Keratinocyte (primary cell): ENCODE data around the gene SCNN1A.

Experiments
- EZH2 ChIP-seq: IDR thresholded peaks from one replicate; pipeline ENCODE4 v1.6.1; 2012; ENCODE audit warnings: inconsistent platforms, mild to moderate bottlenecking, low read length, moderate library complexity
- TF ChIP-seq, protein P1 (sequence below), 3 experiments: IDR thresholded peaks in 1 of 3; conservative IDR thresholded peaks in 1 of 3; optimal IDR thresholded peaks in 1 of 3; 2 replicates in 2 of 3; 3 replicates in 1 of 3; pipeline versions ENCODE3 to v1.5.1; 2011; ENCODE audit warnings: low read length in 3 of 3, mild to moderate bottlenecking in 3 of 3, moderate library complexity in 2 of 3, control low read depth in 1 of 3, inconsistent platforms in 1 of 3; ENCODE audit not compliant: insufficient read depth in 2 of 3; ENCODE audit errors: extremely low read depth in 1 of 3

DNA sequence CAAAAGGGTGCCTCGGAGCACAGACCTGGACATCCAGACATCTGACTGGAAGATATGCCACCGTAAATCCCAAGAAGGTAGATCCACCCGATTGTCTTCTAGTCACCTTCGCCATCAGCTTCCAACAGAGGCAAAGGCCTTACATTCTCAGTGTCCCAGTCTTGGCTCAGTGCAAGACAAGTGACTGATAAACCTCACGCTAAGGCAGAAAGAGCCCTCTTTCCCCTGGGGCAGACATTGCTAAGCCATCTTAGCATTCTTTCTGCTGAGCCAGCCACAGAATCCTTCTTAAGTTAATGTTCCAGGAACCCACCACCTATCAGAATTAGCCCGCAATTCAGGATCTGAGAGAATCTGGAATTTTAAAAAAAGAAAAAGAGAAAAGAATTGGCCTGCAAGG, 69.2 kb downstream of the SCNN1A start:
- TF ChIP-seq, protein P1, sequence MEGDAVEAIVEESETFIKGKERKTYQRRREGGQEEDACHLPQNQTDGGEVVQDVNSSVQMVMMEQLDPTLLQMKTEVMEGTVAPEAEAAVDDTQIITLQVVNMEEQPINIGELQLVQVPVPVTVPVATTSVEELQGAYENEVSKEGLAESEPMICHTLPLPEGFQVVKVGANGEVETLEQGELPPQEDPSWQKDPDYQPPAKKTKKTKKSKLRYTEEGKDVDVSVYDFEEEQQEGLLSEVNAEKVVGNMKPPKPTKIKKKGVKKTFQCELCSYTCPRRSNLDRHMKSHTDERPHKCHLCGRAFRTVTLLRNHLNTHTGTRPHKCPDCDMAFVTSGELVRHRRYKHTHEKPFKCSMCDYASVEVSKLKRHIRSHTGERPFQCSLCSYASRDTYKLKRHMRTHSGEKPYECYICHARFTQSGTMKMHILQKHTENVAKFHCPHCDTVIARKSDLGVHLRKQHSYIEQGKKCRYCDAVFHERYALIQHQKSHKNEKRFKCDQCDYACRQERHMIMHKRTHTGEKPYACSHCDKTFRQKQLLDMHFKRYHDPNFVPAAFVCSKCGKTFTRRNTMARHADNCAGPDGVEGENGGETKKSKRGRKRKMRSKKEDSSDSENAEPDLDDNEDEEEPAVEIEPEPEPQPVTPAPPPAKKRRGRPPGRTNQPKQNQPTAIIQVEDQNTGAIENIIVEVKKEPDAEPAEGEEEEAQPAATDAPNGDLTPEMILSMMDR (optimal IDR thresholded peaks at IDR 0.05 in 1 of 3, IDR thresholded peaks at IDR 0.05 in 1 of 3, conservative IDR thresholded peaks at IDR 0.05 in 1 of 3; ENCODE audit: extremely low read depth in 1 of 3, insufficient read depth in 2 of 3, low read length in 3 of 3), result no peak
- no peak for TF ChIP-seq EZH2
